DMS53 (cell line): ENCODE measurements around the gene ETFA.
A peak's percentile ranks its signal among the peaks of the same experiment; 100 is the strongest.

ENCODE experiments used
- DNase-seq: peaks from one replicate; lab custom pipeline; 2025; lab: John Stamatoyannopoulos, UW

The ETFA gene

DNA sequence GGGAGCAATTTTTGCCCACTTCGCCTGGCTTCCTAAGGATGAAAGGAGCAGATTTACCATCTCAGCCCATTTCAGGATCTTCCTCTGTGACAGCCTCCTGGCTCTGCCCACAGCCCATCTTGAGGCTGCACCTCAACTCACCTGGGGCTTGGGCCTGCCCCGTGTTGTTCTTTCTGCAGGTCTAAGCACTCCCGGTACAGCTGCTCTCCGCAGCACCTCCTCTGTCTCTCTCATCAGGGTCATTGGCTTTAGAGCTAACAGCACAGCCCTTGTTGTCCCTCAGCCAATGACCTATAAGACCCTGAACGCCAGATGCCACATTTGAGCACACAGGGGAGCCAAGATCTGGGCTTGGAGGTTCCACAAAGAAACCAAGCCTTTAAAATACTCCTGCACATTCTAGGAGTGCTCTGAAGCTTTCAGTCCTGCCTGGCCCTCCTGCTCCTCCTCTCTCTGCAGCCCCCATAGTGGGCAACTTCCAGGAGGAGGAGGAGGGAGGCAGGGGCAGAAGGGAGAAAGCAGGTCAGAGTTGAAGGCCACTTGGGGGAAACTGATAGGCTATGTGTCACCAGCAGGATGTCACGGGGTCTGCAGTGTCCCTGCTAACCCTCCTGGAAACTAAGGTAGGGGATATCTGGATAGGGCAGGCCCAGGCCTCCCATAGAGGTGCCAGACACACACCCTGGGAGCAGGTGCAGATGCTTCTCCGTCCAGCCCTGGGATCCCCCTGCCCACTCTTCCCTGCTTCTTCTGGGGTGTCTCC is 115.6 kb downstream of the ETFA start:
- no peak for DNase-seq

DNA sequence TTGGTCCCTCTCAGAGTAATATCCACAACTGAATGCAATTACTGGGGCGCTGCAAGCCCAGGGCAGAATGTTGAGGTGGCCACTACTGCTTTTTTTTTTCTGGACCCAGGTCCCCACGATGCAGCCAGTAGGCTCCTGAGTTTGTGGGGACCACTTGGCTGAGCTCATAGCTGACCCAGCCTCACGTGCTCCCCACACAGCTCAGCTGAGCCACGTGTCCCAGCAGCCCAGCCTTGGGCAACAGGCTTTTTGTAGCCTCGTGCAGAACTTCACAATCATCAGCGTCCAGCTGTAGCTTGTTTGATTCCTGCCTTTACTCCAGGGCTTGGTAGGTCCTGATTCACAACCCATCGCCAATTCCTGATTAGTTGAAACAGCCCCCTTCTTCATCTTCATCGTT is 117.3 kb downstream of the ETFA start:
- no peak for DNase-seq

DNA sequence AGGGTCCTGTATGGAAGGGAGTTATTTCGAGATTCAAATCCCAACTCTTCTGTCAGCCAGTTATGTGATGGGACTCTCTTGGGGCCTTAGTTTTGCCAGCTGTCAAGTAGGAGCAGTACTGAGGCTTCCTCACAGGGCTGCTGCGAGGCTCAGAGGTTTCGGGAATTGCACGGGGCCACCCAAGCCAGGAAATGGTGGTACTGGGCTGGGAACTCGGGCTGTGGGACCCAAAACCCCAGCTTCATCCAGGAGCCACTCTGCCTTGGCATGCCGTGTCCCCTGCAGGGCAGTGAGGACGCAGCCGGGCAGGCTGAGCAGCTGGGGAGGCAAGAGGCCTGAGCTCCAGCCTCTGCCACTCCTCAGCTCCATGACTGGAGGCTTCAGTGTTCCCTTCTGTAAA is 118.6 kb downstream of the ETFA start:
- DNase-seq, result no peak

DNA sequence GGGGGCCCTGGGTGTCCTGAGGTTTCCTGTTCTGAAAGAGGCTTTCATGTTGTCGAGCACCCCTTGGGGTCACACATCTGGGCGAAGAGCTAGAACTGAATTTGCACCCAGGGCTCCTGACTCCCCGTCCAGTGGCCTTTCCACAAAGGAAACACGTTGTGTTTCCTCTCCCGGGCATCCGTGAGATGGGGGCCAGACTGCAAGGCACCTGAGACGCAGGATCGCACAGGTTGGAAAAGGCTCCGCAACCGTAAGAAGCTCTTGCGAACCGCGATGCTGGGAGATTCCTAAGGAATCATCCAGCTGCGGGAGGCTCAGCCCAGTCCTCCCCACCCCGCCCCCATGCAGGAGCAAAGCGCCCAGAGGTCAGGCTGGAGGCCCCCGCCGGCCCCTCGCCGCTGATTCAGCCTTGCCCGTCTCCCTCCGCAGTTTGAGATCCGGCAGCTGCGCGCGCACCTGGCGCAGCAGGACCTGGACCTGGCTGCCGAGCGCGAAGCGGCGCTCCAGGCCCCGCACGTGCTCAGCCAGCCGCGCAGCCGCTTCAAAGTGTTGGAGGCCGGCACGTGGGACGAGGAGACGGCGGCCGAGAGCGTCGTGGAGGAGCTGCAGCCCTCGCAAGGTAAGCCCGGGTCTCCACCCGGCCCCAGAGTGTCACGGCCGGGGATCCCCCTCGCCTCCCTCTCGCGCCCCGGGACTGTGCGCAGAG is 119.6 kb downstream of the ETFA start:
- DNase-seq, result peak; percentile 82

DNA sequence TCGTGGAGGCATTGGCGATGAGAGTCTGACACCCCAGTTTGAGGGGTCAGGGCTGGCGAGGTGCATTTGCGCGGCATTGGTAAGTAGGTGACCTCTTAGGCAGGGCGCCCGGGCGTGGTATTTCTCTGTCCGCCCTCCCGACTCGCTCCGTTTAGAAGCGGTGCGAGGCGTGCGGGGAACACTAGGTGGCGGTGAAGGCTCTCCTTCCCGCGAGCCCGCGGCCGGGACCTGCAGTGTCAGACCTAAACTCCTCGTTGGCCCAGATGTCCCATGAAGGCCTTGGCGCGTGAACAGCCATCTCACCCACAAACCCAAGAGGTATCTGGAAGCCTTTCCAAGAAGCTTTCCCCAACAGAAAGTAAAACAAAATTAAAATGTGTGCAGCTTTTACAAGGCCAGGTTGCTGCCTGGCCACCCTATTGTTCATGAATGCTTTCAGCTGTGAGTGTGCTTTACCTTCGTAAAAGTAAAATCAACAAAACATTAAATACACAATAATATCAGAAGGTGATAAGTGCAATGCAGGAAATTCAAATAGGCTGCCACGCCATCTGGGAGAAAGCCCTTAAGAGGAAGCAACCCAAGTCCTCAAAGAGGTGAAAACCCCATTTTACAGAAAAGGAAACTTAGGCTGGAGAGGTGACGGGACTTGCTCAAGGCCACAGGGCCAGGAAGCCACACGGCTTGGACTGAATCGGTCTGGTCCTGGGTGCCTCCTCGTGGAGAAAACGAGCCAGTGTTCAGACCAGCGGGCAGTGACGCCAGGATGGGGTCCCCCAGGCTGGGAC is 120.3 kb downstream of the ETFA start:
- peak; percentile 88 for DNase-seq

DNA sequence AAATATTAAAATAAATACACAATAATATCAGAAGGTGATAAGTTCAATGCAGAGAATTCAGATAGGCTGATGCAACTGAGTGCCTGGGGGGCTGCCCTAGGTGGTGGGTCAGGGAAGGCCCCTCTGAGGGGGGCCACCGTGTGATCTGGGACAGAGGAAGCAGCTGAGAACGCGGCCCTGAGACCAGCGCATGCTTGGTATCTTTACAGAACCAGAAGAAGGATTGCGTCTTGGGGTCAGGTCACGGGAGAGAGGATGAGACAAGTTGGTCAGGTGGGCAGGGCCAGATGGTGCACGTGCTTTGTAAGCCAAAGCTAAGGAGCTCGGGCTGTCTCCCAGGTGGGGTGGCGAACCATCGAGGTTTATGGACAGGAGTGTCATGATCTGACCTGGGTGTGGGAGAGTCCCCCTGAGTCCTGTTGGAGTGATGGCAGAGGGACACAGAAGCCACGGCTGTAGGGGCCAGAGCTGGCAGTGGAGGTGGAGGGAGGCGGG is 121.2 kb downstream of the ETFA start:
- DNase-seq, result no peak

DNA sequence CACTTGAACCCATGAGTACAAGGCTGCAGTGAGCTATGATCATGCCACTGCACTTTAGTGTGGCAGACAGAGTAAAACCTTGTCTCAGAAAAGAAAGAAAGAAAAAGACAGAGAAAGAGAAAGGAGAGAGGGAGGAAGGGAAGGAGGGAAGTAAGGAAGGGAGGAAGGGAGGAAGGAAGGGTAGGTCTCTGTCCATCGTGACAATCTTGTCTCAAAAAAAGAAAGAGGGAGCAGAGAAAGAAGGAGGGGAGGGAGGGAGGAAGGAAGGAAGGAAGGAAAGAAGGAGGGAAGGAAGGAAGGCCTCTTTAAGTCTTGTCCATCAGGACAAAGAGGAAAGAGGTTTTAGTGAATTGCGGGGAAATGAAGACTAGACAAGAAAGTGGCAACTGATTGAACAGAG is 122.2 kb downstream of the ETFA start:
- no peak for DNase-seq

DNA sequence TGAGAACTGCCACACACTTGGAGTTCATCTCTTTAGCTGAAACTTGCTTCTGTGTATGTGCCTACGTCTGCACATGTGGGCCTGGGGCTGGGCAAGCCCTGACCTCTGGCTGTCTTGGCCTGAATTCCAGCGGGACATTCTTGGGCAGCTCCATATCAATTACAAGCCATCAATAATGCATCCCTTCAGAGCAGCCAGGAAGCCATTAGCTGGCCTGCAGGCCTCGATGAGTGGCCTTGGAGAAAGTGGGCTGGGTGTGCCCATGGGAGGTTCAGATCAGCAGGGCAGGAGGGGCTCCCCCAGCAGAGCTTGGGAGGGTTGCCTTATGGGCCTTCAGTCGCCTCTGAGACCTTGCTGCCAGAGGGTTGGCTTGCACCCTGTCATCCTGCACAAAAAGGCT is 124.1 kb downstream of the ETFA start:
- no peak for DNase-seq

DNA sequence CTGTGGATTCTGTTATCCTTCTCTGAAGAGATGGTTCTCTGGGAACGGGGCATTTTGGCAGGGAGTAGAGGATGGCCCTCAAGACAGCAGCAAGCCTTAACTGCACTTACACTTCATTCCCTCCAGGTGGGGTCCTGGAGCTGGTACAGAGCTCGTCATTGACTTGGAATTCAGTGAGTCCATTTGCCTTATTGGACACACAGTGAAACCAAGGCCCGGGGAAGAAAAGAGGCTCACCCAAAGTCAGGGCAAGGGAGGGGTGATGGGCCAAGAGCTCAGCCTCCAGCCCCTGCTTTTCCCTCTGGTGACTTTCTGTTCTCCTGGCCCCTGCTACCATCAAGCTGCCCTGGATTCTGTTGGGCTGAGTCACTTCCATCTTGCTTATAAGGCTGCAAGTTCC is 125.6 kb downstream of the ETFA start:
- DNase-seq, result peak; percentile 71

DNA sequence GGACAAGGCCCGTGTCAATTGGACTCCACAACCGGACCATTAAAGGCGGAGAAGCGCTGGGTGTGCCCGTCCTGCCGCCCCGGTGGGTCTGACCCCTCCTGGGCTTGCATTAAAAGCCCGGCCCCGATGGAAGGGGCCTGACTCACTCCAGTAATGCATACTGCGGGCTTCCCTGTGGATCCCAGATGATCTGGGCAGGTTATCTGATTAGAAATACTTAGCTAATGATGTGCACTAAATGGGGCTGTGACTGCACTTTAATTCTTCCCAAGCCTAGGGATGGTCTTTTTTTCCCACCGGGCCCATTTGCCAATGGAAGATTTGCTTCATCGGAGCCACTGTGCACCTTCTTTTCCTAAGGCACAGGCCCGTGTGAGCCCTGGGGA is 126.6 kb downstream of the ETFA start:
- DNase-seq, result no peak

DNA sequence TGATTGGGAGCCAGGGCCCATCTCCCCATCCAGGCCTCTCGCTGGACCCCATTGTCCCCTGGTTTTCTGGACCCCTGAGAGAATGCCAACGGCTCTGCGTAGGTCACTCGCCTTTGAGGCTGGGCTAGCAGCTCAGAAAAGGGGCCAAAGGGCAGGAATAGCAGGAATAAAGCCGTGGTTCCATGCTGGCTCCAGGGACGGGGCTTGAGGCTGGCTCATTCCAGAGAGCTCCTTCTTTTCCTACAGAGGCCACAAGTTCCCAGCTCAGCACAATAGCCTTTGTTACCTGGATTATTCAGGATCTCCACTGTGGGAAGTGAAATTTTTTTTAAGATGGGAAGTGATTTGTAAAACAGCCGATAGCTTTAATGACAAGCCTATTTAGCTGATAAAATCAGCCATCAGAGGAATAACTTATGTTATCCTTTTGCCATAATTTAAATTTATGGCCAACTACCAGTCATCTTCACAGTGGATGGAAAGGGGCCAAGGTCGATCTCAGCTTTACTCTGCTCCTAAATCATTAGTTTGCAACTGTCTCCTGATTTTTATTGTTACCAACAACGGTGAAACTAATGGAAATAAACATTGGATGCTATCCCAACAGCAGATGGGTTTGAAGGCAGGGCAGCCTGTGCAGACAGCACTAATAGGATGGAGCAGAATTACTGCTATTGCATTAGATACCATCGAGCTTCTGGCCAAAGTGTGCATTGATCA is 127.2 kb downstream of the ETFA start:
- DNase-seq, result no peak

DNA sequence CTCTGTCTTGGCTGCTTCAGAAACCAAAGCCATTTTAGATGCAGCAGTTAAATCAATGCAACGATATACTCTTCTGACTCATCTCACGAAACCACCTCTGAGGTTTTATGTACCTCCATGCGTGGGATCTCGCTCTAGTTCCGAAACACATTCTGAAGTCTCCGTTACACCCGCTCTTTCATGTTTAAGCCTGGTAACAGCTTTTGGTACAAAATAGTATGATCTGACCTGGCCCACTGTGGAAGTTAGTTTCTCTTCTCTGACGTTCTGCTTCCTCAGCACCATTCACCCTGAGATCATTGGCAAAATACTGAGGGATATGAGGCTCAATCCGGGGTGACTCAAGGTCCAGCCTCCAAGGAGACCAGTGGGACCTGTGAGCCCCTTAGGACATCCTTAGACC is 129.6 kb downstream of the ETFA start:
- no peak for DNase-seq

DNA sequence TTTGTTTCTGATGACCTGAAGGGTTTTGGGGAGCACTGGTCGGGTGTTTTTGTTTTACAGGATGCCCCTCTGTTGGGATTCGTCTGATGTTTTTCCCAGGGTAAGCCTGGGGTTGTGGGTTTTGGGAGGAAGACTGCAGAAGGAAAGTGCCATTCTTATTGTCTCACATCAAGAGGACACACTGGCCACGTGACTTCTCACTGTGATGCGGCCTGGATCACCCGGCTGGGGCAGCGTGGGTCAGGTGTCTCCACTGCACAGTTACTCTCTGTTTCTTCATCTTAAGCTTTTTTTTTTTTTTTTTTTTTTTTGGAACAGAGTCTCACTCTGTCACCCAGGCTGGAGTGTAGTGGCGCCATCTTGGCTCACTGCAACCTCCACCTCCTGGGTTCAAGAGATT is 130.9 kb downstream of the ETFA start:
- DNase-seq, result no peak

DNA sequence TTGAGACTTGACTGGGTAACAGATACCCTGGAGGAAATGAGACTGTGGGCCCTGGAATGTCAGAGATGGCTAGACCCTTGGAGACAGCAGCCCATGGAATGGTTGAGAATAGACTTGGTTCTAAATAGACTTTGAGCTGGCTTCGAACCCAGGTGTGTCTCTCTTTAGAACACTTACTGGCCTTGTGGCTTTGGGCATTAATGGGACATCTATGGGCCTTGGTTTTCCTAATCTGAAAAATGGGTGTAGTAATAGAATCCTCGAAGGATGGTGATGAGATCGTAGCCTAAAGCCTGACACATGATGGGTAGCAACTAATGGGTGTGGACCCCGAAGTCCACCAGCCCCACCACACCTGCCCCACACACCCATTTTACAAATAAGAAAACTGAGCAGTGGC is 132.2 kb downstream of the ETFA start:
- DNase-seq, result no peak

DNA sequence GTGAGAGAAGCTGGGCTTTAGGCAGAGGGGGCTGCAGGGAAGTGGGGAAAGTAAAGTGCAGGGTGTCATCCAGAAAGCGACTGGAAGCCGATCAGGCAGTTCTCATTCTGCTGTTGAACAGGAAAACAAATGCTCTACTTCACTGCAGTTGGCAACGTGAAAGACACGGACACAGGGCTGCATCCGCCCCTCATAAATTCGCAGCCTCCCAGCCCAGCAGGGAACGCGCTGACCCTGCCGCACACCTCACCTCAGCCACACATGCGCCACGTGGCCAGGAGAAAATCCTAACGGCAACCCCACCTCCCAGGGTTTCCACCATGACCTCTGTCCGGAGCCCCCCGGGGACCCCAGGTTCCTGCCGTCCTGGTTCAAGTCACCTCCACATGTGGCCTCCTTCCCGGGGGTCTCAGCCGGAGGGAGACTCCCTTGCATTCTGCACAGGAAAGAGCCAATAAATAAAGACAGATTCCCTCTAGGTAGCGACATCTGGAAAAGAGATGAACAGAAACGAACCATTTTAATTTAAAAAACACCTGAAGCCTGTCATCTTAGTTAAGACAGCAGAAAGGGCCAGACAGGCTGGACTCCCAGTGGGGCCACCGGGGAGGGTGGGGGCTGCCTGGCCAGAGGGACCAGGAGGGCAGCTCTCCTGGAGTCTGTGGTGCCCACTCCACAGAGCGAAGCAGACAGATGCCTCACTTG is 132.8 kb downstream of the ETFA start:
- no peak for DNase-seq

DNA sequence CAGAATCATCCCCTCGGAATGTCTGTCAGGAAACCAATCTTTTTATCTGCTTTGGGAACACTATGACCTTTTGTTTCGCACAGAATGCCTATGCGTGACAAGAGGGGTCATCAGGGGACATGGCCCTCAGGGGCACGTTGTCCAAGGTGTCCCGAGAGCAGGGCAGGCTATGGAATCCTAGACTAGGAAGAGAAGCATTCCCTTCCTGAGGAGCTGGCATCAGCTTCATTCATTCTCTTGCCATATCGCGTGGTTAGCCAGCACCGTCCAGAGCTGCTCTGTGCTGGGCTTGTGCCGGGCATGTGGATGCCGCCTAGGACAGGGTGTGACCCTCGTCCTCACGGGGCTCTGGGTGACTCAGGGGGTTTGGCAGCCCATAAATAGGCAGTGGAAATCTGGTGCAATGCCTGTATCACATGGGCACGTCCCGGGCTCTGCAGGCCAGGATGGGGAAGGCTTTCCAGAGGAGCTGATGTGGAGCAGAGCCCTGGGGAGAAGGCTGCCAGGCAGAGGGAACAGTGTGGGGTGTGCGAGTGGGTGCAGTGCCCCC is 133.7 kb downstream of the ETFA start:
- DNase-seq, result no peak

DNA sequence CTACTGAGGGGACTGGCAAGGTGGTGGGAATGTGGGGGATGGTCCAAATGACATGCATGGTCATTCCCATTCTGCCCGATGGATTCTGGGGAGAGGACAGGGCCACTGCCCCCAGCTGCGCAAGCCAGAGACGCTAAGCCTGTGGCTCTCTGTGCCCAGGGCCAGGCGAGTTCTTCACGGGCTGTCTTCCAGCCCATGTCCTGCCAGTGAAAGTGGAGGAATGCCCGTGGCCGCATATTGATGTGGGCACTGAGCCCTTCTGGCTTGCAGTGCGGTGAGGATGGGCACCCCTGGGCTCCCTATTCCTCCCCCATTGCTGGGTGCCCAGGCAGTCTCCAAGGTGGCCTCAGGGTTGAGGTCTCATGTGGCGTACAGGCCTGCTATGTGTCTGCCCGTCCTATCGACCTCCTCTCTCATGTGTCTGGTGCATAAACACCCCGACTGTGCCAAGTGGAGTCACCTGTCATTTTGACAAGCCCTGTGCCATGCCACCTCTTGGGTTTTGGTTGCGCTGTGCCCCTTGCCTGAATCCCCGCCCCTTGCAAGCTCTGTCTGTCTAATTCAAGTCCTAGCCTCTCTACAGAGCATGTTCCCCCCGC is 134.7 kb downstream of the ETFA start:
- DNase-seq, result no peak

DNA sequence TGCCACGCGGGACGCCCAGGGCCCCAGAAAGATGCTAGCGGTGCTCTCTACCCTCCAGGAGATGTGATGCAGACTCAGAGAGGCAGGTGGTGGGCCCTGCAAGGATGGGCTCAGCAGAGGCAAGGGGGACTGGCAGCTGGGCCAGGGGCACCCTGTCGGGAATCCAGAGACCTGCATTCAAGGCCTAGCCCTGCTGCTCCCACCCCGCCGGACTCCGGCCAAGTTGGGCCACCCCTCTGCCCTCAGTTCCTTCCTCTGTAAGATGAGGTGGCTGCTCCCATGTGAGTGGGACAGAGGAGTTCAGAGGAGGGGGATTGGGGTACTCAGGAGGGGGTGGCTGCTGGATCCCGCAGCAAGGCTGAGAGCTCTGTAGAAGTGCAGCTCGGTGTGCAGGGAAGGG is 135.2 kb downstream of the ETFA start:
- DNase-seq, result no peak

DNA sequence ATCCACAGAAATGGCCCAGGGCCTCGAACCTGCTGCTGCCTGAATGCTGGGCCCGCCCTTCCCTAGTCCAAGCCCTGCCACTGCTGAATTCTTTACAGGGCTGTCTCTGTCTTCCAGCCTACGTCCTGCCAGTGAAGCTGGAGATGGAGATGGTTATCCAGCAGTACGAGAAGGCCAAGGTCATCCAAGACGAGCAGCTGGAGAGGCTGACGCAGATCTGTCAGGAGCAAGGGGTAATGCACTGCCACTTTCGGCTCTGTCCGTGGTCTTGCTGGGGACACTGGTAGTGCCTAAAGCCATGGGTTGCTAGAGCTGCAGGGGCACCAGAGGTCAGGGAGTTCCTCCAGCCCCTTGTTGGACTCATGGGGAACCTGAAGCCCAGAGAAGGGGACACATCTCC is 135.8 kb downstream of the ETFA start:
- DNase-seq, result no peak

DNA sequence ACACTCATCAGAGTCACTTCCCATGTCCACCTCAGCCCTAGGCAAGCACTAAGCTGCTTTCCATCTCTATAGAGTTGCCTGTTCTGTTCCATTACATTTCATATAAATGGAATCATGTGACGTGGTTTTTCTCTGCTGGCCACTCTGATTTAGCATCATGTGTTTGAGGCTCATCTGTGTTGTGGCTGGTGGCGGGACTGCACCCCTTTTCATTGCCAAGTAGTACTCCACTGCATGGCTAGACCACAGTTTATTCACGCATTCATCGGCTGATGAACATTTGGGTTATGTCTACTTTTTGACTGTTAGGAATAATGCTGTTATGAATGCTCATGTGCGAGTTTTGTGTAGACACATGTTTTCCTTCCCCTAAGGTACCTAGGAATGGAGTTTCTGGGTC is 136.6 kb downstream of the ETFA start:
- DNase-seq, result no peak

DNA sequence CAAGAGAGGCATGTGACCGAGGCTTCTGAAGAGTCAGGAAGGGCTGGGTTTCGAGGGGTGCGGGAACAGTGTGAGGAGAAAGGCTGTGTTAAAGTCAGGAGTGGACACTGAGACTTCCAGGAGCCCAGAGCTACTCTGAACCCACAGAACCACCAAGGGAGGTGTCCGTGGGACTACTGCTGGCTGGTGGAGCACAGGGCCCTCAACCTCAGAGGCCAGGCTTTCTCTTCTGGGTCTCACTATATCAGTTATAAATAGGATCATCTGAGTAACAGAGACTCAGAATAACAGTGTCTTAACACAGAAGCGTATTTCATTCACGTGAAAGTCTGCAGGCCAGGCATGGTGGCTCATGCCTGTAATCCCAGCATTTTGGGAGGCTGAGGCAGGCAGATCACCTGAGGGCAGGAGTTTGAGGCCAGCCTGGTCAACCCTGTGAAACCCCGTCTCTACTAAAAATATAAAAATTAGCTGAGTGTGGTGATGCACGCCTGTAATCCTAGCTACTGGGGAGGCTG is 137.9 kb downstream of the ETFA start:
- no peak for DNase-seq
